K562 (cell line): ENCODE measurements around the gene PCBP2.

Experiments used
- ELF1 ChIP-seq: fragments of 200-800 bp; sonication (Bioruptor generic); IDR thresholded peaks from 2 replicates; pipeline ENCODE4 v1.6.1; 2016; ENCODE audit warnings: missing genetic modification characterization, missing compliant biosample characterization
- KLF6 ChIP-seq: fragments of 250-450 bp; sonication (Bioruptor Pico); IDR thresholded peaks from 2 replicates; pipeline ENCODE4 v1.4.0; 2020; ENCODE audit warnings: mild to moderate bottlenecking, moderate library complexity, borderline replicate concordance
- MECOM ChIP-seq: fragments of 250-450 bp; sonication (Bioruptor Pico); IDR thresholded peaks from 2 replicates; pipeline ENCODE4 v1.8.0; 2022; ENCODE audit warnings: inconsistent platforms
- MXI1 ChIP-seq: IDR thresholded peaks from 2 replicates; pipeline ENCODE4 v1.6.1; 2011; ENCODE audit warnings: low read depth, mild to moderate bottlenecking, improper control_type of control experiment, low read length
- MYC ChIP-seq, 2 experiments: fragments of 250-450 bp in 1 of 2; sonication (Bioruptor Pico) in 1 of 2; IDR thresholded peaks; 2 replicates each; pipeline versions ENCODE4 v1.5.1 to v1.6.1; 2012 to 2021; ENCODE audit warnings: low read depth in 2 of 2, borderline replicate concordance in 1 of 2, improper control_type of control experiment in 1 of 2, low read length in 1 of 2, mild to moderate bottlenecking in 1 of 2, moderate library complexity in 1 of 2
- TF ChIP-seq, protein P1 (sequence below): sonication (generic); formaldehyde crosslinking; IDR thresholded peaks from 2 replicates; pipeline ENCODE4 v1.8.0; 2023; ENCODE audit warnings: missing genetic modification reagents, mild to moderate bottlenecking, borderline replicate concordance

DNA sequence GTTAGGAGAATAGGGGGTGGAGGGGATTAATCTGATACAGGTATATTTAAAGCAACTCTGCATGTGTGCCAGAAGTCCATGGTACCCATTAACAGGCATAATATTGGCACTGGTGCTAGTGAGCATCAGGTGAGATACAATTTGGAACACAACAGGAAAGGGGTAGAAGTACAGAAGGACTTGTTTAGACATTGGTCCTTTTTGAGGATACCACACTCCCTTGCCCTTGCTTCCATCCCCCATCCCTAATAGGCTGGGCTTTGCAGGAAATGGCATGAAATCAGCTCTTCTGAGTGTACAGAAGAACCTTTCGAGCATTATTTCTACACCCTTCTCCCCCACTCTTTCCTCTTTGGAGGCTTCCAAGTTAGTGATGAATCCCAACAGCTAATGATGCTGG, 16.4 kb downstream of the PCBP2 start:
- TF ChIP-seq KLF6 (CRISPR knock-in tag) (no peak), ELF1 (tag) (no peak), MXI1 (no peak), MECOM (CRISPR knock-in tag) (no peak), MYC (IDR thresholded peaks at IDR 0.05; ENCODE audit: low read depth, low read length) (no peak), MYC (CRISPR knock-in tag; IDR thresholded peaks at IDR 0.05; ENCODE audit: borderline replicate concordance, low read depth) (no peak)
- TF ChIP-seq, protein P1, sequence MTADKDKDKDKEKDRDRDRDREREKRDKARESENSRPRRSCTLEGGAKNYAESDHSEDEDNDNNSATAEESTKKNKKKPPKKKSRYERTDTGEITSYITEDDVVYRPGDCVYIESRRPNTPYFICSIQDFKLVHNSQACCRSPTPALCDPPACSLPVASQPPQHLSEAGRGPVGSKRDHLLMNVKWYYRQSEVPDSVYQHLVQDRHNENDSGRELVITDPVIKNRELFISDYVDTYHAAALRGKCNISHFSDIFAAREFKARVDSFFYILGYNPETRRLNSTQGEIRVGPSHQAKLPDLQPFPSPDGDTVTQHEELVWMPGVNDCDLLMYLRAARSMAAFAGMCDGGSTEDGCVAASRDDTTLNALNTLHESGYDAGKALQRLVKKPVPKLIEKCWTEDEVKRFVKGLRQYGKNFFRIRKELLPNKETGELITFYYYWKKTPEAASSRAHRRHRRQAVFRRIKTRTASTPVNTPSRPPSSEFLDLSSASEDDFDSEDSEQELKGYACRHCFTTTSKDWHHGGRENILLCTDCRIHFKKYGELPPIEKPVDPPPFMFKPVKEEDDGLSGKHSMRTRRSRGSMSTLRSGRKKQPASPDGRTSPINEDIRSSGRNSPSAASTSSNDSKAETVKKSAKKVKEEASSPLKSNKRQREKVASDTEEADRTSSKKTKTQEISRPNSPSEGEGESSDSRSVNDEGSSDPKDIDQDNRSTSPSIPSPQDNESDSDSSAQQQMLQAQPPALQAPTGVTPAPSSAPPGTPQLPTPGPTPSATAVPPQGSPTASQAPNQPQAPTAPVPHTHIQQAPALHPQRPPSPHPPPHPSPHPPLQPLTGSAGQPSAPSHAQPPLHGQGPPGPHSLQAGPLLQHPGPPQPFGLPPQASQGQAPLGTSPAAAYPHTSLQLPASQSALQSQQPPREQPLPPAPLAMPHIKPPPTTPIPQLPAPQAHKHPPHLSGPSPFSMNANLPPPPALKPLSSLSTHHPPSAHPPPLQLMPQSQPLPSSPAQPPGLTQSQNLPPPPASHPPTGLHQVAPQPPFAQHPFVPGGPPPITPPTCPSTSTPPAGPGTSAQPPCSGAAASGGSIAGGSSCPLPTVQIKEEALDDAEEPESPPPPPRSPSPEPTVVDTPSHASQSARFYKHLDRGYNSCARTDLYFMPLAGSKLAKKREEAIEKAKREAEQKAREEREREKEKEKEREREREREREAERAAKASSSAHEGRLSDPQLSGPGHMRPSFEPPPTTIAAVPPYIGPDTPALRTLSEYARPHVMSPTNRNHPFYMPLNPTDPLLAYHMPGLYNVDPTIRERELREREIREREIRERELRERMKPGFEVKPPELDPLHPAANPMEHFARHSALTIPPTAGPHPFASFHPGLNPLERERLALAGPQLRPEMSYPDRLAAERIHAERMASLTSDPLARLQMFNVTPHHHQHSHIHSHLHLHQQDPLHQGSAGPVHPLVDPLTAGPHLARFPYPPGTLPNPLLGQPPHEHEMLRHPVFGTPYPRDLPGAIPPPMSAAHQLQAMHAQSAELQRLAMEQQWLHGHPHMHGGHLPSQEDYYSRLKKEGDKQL (CRISPR knock-in tag), result no peak
